Measurements from ENCODE around the gene FAM72D.
"Not testable (repeated sequence)": the region's sequence is repeated elsewhere in the genome, so short reads cannot be mapped to it uniquely, and the experiment has no call there.

FAM72D gene

DNA sequence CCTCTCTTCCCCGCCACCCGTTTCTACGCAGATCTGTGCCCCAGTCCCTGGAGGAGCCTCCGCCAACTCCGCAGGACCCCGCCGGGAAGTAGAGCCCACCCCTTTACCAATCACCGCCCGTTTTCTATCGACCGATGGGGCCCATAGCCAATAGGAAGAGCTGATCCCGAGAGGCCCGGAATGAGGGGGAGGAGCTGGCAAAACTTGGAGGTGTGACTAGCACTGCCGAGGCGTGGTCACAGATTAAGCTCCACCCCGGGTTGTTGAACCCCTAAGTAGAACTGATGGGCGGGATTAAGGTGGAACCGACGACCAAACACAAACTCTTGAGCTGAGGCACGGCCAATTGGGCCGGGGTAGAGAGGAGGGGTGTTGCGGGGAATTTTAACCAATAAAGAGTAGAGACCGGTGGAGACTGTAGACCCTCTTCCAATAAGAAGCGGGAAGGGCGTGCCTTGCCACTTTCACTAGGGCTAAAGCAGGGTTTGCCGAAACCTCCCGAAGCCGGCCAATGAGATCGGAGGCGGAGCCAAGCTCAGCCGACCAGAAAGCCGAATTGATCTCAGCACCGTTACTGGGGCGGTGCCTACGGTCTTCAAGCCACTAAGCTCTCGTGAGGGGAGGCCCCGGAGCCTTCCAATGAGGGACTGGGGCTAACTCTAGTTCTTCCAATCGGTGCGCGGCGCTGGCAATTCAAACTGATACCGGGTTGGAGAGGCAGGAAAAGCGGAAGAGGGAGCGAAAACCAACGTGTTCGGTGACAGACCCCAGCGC, at the start of gene FAM72D, which contains the start of gene SRGAP2B:
Gene FAM72D (plus strand): TSS at position 691 of the 774 bp plus-strand sequence. CDS start 874 bp downstream, outside the sequence.
Gene SRGAP2B (minus strand): TSS at position 45 of the 774 bp plus-strand sequence. CDS start 2,427 bp downstream, outside the sequence.
- DNase-seq (ENCODE audit: low read depth) = not testable (repeated sequence)

DNA sequence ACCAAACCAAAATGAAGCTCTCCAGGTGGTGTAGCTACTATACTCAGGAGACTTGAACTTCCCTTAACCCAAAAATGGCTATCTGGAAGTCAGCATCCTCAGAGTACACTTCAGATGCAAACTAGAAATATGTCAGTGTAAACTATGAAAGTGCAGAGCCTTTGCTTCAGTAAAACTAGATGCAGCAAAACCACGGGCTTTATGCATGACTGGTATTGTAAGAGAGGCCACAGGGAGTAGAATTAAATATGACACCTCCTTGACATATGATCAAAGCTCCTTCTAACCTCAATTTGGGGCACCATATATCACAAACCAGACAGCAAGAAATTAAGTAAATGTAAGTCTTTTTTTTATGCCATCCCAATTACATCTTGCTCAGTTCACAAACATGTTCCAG, 48.2 kb upstream of the FAM72D start:
- DNase-seq (ENCODE audit: low read depth) = not testable (repeated sequence)

DNA sequence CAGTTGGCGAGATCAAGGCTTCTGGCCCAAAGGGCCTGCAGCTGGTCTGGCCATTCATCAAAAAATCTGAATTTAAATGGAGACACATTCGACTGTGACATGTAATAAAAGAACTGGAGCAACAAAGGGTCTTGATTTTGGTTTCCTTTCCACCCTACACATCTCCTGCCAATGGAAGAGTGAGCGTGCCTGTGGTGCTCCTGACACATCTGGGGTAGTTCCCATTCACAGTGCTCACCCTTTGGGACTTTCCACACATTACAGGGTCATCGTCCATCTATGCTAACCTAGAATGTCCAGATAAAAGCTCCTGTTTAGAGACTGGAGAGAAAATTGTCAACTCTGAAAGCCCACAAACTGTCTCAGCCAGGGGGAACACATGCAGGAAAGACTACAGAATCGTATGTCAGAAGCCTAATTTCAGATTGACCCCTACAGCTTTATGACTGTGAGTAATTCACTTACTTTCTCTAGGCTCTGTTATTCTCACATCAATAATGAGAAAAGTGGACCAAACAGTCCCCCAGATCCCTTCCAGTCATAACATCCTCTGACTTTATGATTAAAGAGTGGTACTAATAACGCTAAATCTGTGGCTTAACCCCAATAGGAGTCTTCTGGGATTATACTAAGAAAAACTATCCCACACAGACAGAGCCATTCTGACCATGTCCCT, 47.5 kb upstream of the FAM72D start:
- not testable (repeated sequence) for DNase-seq (ENCODE audit: low read depth)

DNA sequence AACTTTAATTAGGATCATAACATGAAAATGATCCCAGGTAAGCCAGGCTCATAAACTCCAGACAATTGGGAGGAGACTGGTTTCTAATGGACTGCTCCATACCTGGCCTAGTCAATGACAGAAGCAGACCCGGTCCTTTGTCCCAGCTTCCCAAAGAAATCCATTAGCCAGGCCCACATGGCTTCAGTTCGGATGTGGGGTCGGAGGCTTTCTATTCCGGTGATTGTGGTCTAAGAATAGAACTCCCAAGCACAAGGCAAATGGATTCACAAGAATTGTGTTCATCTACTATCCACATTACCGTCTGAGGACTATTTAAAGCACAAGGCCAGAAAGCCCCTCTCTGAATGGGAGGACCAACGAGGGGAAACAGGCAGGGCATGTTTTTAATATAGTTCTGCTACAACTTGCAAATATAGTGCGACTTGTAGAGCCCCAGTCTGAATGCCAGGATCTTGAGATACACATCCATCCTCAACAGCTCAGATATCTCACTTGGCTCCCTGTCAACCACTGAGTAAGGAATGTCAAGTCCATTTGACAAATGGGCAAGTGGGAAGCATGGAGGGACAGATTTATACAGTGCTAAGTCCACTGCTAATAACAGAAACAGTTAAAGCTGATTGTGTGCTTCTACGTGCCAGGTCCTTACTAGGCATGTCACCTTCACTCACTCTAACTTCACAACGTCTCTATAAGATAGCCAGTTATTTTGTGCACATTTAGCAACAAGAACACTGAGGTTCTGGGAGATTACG, 43.6 kb upstream of the FAM72D start:
- not testable (repeated sequence) for DNase-seq (ENCODE audit: low read depth)

DNA sequence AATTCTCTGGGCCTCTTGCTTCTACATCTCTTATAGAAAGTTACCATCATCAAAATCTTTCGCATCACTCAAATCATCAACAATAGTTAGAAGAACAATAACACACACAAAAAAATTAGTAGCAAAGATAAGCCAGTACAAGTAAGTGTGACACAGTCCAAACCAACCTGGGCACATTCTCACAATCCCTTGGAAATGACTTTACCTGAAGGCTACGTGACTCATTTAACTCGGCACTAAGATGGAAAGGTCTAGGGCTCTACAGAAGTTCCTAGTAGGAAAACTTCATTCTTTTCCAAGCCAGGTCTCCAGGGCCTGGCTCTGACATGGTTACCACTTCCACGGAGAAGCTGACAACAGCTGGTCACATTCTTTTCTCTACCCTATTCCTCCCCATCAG, 42.3 kb upstream of the FAM72D start:
- not testable (repeated sequence) for DNase-seq (ENCODE audit: low read depth)

DNA sequence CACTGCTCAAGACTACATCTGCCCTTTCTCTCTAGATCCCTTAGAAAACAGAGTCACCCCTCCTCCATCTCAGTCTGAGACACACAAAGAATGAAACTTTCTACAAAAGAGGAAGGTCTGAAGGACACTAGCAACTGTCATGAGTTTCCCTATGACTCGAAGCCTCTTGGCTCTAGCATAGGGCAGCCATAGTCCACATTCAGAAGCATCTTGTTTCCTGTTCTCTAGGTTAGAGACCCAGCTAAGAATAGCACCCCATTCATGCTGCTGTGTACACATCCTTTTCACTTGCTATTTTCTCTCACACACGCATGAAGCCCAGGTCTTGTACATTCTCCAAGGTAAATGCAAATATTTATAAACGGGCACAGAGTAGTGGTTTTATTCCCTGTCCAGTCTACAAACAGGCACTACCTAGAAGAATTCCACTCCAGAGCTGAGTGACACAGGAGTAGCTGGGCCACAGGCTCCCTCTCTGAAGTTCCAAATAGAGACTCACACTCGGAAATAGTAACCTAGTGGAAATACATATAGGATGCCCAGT, 40.5 kb upstream of the FAM72D start:
- DNase-seq (ENCODE audit: low read depth) = not testable (repeated sequence)

DNA sequence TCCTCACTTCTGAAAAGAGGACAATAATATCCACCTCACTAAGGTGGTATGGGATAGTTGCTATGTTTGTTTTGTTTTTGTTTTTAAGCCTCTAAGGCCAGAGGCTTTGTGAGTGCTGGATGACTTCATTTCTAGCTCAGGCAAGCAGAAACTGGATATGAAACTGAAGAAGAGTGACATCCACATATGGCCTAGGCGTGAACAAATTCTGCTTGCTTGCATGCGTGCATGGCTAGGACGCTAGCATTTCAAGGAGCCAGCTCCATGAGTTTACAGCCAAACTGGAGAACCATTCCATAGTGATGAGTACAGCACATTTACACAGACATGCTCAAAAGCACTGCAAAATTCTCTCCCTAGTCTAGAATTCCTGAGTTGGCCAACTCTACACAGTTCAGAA, 37.6 kb upstream of the FAM72D start:
- DNase-seq (ENCODE audit: low read depth) = not testable (repeated sequence)

DNA sequence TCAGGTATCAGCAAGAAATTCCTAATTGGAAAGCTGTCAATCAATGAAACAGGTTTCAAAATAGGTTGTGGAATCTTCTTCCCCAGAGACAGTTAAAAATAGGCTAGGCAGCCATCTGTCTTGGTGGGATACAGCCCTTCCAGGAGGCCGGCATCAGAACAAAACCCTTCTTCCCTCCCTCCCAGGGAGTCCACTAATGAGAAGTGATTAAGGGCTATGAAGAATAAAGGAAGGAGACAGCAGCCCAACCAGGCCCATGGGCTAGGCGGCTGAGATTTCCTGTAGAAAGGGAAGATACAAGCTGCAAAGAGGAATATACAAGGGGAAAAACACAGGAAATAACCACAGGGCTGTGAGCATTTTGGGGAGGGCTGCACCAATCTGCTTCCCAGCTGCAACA, 32.5 kb upstream of the FAM72D start:
- DNase-seq (ENCODE audit: low read depth) = not testable (repeated sequence)

DNA sequence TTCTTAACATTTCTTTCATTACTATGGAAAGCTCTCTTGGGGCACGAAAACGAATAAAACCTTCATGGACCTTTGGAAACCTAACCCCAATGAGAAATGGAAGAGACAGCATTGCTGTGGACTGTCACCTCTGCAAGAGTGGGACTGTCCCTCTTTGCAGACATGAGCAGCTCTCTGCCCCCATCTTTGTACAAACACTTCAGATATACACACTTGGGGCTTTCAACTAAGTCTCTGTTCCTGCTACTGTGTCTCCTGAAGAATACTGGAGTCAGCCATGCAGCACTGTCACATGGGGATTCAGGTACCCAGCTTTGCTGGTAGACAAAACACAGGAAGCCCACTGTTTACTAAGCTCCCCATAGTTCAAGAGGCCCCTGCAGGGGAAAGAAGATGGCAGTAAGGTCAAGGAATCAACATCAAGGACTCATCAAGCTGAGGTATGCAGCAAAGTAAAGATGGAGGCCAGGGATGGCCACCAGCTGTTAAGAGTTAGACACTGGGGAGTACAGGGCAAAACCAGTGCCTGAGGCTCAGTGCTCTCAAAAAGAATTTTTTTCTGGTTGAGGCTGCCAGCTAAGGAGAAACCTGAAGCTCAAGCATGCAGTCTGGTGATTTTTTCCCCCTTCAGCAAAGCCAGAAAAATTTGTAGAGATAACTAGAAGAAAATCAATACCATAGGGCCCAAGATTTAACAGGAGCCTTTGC, 31.7 kb upstream of the FAM72D start:
- not testable (repeated sequence) for DNase-seq (ENCODE audit: low read depth)

DNA sequence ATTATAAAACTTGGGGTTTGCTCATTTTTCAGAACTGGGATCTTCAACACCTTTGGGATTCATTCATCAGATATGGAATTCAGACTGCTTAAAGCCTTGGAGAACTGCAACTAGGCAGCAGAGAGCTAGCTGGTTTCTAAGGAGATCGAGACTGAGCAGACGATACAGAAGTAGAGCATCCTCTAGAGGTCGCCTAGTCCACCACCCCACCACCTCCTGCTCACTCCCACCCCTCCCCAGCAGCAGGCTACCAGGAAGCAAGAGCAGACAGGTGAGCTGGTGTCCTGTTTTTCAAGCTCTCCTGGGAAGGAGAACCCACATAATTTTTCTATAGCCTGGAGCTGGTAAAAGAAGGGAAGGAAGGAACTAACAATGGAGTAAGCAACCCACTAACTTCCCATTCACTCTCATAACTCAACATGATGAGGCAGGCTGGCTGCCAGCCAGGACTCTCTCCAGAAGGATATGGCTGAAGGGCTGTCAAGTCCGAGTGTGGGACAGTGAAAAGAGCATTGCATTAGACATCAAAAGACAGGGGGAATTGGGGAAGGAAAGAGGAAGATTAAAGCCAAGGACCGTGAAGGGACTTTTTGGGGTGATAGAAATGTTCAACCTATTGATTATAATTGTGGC, 30.5 kb upstream of the FAM72D start:
- DNase-seq (ENCODE audit: low read depth) = not testable (repeated sequence)

DNA sequence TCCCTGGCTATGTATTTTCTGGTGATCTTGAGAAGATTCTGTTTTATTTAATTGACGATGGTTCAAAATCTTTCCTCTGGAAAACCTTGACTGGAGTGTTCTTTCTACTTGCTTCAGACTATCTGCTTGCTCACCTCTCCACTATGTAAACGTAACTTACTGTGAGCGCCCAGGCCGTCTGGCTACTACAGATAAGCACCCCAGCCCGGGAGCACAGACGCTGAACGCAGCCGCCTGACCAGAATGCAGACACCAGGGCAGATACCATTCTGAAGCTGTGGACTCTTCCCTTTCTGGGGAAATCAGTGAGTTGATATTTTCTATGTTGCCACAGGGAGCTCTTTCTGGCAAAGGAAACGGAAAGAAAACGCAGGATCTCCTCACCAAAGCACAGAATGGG, 29.3 kb upstream of the FAM72D start:
- DNase-seq (ENCODE audit: low read depth) = not testable (repeated sequence)

DNA sequence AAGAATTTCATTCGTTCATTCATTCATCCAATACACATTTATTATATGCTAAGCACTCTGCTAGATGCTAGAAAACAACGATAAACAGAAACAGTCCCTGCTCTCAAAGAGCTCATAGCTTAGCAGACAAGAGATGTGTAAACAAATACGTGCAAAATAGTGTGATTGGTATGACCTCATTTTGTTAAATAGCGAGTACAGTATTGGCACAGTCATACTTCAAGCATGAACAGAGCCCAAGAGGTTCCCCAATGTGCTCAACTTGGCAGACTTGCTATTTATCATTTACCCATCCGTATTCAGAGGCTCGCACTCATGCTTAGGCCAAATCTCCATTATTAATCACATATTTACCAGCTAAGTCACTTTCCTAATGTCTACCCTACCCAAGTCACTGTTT, 24.2 kb upstream of the FAM72D start:
- not testable (repeated sequence) for DNase-seq (ENCODE audit: low read depth)

DNA sequence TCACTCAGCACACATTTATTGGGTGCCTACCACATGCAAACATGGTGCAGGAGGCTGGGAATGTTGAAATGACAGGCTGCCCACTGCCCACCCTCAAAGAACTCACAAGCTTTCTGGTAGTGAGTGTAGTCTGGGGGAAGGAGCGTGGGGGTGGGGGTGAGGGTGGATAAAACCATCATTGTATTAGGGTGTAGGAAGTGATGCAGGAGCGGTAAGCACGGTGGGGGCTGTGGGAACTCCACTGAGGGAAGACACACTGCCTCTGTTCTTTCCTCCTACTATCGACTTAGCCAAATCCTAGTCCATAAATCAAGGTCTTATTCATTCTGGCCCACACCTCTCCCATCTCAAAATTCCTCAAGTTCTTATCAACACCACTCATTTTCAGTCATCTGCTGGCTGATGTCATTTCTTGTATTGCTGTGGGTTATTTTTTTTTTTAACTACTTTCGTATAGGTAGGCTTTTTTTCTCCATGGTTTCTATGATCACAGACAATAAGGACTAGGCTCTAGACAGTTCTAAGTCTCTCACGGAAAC, 21.7 kb upstream of the FAM72D start:
- DNase-seq (ENCODE audit: low read depth) = not testable (repeated sequence)

DNA sequence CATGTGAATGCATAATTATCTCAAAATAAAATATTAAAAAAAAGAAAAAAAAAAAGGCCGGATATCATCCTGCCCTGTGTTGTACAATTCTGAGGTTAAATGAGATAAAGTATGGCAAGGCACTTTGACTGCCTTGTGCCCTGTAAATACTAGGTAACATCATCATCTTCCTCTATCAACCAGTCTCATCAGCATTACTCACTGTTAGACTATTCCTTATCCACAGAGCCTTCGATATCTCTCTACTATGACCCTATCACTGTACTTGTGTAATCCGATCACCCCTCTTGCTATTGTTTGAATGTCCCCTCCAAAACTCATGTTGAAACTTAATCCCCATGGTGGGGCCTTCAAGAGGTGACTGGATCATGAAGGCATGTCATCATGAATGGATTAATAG, 18.9 kb upstream of the FAM72D start:
- not testable (repeated sequence) for DNase-seq (ENCODE audit: low read depth)

DNA sequence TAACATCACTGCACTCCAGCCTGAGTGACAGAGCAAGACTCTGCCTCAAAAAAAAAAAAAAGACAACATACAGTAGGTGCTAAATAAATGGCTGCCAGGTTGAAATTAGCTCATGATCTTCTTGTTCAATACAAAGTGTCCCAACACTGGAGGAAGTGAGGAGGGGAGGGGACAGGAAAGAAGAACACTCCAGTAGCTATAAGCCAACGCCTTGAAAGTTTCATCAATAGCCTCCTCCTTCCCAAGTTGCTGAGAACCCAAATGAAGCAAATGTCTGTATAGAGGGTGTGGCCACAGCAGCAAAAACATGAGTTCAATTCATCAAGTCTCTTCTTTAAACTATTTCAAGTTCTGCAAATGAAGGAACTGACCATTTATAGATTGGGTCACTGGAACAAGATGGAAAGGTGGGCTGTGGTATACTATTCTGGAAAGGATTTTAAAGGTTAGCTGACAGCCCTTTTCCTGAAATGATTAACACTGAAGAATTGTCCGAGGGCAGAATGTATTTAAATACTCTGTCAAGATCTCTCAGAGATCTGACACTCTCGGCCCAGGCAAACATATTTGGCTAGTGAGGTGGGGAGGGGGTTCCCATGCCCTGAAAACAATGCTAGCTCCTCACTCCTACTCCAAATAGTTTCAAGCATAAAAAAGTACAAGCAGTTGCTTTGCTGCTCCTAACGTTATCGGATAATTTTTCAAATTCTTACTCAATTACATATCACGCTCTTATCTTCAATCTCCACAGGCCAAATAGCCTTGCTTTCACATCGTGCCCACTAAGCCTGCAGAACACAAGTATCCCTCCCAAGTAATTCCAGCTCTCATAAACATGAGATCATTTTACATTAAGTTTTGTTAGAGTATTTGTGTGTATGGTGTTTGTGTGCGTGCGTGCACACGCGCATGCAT, 17.6 kb upstream of the FAM72D start:
- DNase-seq (ENCODE audit: low read depth) = not testable (repeated sequence)

DNA sequence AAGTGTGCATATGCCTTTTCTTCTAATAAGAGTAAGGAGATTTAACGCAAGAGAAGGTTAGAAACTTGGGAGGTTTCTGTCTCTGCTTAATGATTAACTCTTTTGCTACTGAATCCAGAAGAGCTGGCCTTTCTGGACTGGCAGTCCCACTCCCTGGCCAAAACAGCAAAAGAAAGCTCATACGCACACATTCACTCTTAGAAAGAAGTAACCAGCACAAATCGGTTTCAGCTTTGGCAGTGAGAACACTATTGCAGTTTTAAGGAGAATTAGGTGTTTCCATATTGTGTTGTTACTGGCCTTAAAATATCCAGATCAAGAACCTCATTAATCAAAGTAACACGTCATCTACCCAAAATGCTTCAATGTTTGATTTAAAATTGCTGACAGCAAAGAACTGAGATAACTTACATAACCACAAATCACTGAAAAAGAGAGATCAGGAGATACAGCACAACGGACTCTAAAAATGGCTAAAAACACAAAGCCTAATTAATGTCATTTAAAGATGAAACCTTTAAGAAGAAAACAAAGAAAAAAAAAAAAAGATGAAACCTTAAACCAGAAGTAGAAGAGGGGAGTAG, 16.9 kb upstream of the FAM72D start:
- DNase-seq (ENCODE audit: low read depth) = not testable (repeated sequence)

DNA sequence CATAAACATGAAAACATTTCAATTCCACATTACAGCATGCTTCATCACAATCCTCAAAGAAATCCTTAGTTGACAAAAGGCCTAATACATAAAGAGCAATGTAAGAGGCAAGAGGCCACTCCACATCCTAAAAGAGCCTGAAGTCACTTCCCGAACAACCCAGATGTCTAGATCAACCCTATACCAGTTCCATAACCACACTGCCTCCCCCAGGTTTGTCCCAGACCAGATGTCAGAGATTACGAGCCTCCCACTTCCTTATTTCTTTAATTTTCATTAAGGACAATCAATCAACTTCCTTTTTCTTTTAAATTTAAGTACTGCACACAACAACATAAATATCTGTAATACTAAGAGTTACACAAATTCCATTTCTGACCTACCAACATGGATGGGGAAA, 16.0 kb upstream of the FAM72D start:
- DNase-seq (ENCODE audit: low read depth) = not testable (repeated sequence)

DNA sequence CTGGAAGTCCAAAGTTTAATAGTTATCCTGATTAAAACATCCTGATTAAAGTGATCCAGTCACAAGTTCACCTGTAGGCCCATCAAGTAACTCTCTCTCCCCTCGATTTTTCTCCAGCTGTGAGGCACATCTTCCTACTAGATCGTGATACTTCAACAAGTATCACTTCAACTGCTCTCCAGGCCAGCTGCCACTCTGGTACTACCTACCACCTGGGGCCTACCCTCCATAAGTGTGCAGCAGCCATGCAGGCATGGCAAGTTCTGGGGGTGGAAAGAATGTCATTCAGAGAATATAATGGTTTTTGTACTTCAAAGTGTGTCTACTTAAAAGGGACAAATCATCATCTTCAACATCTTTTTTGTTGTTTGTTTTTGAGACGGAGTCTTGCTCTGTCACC, 15.6 kb upstream of the FAM72D start:
- not testable (repeated sequence) for DNase-seq (ENCODE audit: low read depth)

All from amniotic epithelial cell (primary cell).